Spleen (tissue), 7 donors: ENCODE measurements around the gene RECK.

Source experiments
- POLR2A ChIP-seq, 3 donors: fragments of 450-650 bp; IDR thresholded peaks; one replicate each; pipeline ENCODE4 v1.5.1; 2017; ENCODE audit warnings: antibody characterized with exemption in 3 of 3, mild to moderate bottlenecking in 1 of 3
- POLR2AphosphoS5 ChIP-seq, 3 donors: sonication (generic); formaldehyde crosslinking; IDR thresholded peaks; one replicate each; pipeline ENCODE4 v1.5.1; 2017; ENCODE audit warnings: antibody characterized with exemption in 3 of 3
- TF ChIP-seq, protein P1 (sequence below), 11 experiments: fragments of 200-600 bp in 7 of 11; fragments of 450-650 bp in 4 of 11; sonication (generic) in 4 of 11; IDR thresholded peaks in 8 of 11; conservative IDR thresholded peaks in 3 of 11; 1 replicate in 7 of 11; 2 replicates in 4 of 11; pipeline versions ENCODE4 v1.4.0 to v1.8.0; 2016 to 2021; ENCODE audit warnings: antibody characterized with exemption in 11 of 11, inconsistent platforms in 4 of 11, mild to moderate bottlenecking in 1 of 11
- donor health status: DM: no; HTN: no; CAD: no; lungs with moderate emphysema.
- donor health status: DM: no; HTN: no; CAD: no.
- donor health status: DM: no; HTN: no; CAD: no.

DNA sequence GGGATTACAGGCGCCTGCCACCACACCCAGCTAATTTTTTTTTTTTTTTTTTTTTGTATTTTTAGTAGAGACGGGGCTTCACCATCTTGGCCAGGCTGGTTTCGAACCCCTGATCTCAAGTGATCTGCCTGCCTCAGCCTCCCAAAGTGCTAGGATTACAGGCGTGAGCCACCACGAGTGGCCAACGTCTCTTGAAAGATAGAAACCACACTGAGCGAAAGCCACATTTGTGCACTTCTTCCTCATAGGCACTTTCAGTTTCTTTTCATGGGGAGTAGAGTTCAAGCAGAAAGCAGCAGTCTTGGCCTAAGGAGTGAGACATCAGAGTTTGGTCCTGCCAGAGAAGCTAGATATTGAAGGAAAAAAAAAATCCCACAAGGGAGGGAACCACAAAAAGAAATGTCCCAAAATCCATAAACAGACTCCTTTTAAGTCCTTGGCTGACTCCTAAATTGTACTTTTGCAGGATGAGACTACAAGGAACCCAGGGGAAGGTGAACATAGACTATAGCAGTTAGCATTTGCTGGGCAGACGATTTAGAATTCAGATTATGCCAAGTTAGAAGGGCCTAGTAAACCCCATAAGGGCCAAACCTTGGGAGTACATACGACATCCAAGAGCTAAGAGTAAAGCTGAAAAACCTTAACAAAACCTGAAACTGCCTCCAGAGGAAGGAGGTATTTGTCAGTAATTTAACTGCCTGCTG, 55.9 kb downstream of the RECK start:
- TF ChIP-seq, protein P1, sequence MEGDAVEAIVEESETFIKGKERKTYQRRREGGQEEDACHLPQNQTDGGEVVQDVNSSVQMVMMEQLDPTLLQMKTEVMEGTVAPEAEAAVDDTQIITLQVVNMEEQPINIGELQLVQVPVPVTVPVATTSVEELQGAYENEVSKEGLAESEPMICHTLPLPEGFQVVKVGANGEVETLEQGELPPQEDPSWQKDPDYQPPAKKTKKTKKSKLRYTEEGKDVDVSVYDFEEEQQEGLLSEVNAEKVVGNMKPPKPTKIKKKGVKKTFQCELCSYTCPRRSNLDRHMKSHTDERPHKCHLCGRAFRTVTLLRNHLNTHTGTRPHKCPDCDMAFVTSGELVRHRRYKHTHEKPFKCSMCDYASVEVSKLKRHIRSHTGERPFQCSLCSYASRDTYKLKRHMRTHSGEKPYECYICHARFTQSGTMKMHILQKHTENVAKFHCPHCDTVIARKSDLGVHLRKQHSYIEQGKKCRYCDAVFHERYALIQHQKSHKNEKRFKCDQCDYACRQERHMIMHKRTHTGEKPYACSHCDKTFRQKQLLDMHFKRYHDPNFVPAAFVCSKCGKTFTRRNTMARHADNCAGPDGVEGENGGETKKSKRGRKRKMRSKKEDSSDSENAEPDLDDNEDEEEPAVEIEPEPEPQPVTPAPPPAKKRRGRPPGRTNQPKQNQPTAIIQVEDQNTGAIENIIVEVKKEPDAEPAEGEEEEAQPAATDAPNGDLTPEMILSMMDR (IDR thresholded peaks at IDR 0.05 in 8 of 11, conservative IDR thresholded peaks at IDR 0.05 in 3 of 11): no peak
- no peak for TF ChIP-seq POLR2A (IDR thresholded peaks at IDR 0.05)
- TF ChIP-seq POLR2AphosphoS5 (IDR thresholded peaks at IDR 0.05): peak in 1 of 3 donors; percentile 39
